Ovary (tissue), 9 donors: Measurements from ENCODE around the gene WWOX. TPM values are rescaled to one million over a fixed set of nuclear protein-coding genes. Genes with fewer than 3 reads are reported as not detected.

Experiments used
- DNase-seq, 5 donors: peaks; one replicate each; pipeline ENCODE4 v3.0.0-alpha.2; 2019 to 2020
- H3K27ac ChIP-seq, 2 donors: fragments of 200-600 bp; one replicate each; pipeline versions ENCODE4 v1.5.1 to v1.8.0; 2019 to 2022
- H3K27me3 ChIP-seq: fragments of 200-600 bp; one replicate; pipeline ENCODE4 v1.8.0; 2022
- H3K36me3 ChIP-seq: fragments of 200-600 bp; sonication (generic); one replicate; pipeline ENCODE4 v1.5.1; 2019
- H3K4me1 ChIP-seq: one replicate; pipeline ENCODE4 v1.8.1; 2013; ENCODE audit warnings: mild to moderate bottlenecking, moderate library complexity; ENCODE audit not compliant: insufficient read depth
- H3K4me3 ChIP-seq: fragments of 200-600 bp; sonication (generic); one replicate; pipeline ENCODE4 v1.5.1; 2017
- H3K9me3 ChIP-seq, 2 donors: fragments of 200-600 bp in 1 of 2; sonication (generic) in 1 of 2; one replicate each; pipeline versions ENCODE4 v1.5.1 to v1.8.1; 2013 to 2019; ENCODE audit warnings: mild to moderate bottlenecking in 1 of 2, moderate library complexity in 1 of 2
- CTCF ChIP-seq, 3 donors: fragments of 450-650 bp in 2 of 3; fragments of 200-600 bp in 1 of 3; IDR thresholded peaks; one replicate each; pipeline versions ENCODE4 v1.5.1 to v1.8.0; 2016 to 2022; ENCODE audit warnings: antibody characterized with exemption in 3 of 3, mild to moderate bottlenecking in 1 of 3
- EP300 ChIP-seq: sonication (generic); formaldehyde crosslinking; IDR thresholded peaks from one replicate; pipeline ENCODE4 v1.6.1; 2017; ENCODE audit warnings: antibody characterized with exemption
- POLR2A ChIP-seq: fragments of 450-650 bp; IDR thresholded peaks from one replicate; pipeline ENCODE4 v1.6.1; 2017; ENCODE audit warnings: antibody characterized with exemption, mild to moderate bottlenecking, moderate library complexity
- WGBS, 3 donors: extraction: QIAGEN DNeasy Blood & Tissue Kit in 1 of 3; methylation state at CpG; one replicate each; pipeline versions ENCODE4 v1.1.5 to v1.1.7; 2013 to 2017; 5-methylcytosine and 5-hydroxymethylcytosine counted together
- intact Hi-C, 4 donors: fragments of 100-400 bp; cut with DNase I; formaldehyde crosslinking; loops; one replicate each; pipeline versions ENCODE4 v1.11.0 to v1.15.1; 2022 to 2023
- polyA plus RNA-seq, 2 donors: library from polyadenylated mRNA; stranded (reverse); fragments of 200-250 nt in 1 of 2; fragments of 350-450 nt in 1 of 2; fragmentation: Illumina TruSeq in 1 of 2; extraction: RNeasy Lipid Tissue Mini Kit (QIAGEN cat#74804) in 1 of 2; gene quantifications; one replicate each; pipeline ENCODE4 v1.2.3, GENCODE V29; 2013 to 2014
- total RNA-seq, 7 donors: library from RNA; depleted of rRNA in 2 of 7; stranded (reverse); fragments of >200 nt in 2 of 7; fragmentation: NEBNext Ultra II Directional in 3 of 7; extraction: Animal tissue kit (Norgen Biotek cat#: 25700) in 3 of 7; gene quantifications; one replicate each; pipeline versions ENCODE4 v1.1.0 to v1.2.4, GENCODE V29; 2016 to 2023
- donor health status: DM: no; HTN: no; CAD: no; lungs with moderate emphysema.
- donor health status: DM: no; HTN: no; CAD: no.
- donor health status: Bipolar disorder and iron deficiency.
- donor health status: DM: yes; HTN: yes; CAD: no.
- donor health status: DM: no; HTN: no; CAD: no.
- donor health status: DM: yes; HTN: yes; CAD: no.

Gene WWOX
- total and polyA plus RNA-seq, 9 donors: 11.0 to 40.5 (median 25.2) TPM

GRCh38 chr16:78869492-78869891, 770.0 kb downstream of the WWOX start:
- no peak overlapping the region for H3K27ac ChIP-seq
- intact Hi-C loops: no loop called here

GRCh38 chr16:78871241-78871640, 771.8 kb downstream of the WWOX start:
- Histone ChIP-seq H3K36me3 (no peaks in the 10 kb centered on the region), H3K27me3 (no peaks in the 10 kb centered on the region), H3K9me3 (no peaks in the 10 kb centered on the region), H3K27ac (no peak overlapping the region), H3K4me1 (peaks cover 10% of the 10 kb centered on the region), H3K4me3 (no peak overlapping the region)
- 93 to 98% (median 95%) methylated on average over 4 of the region's 4 CpGs for WGBS, 3 donors
- no peak for TF ChIP-seq CTCF (IDR thresholded peaks at IDR 0.05)
- no peak for TF ChIP-seq POLR2A
- no peak for TF ChIP-seq EP300
- DNase-seq: no peak
- intact Hi-C loops: no loop called here

More at GRCh38 chr16:78869492-78869891, 770.0 kb downstream of the WWOX start:
- Histone ChIP-seq H3K27me3 (no peaks in the 10 kb centered on the region), H3K4me1 (peaks cover 12% of the 10 kb centered on the region), H3K36me3 (no peaks in the 10 kb centered on the region), H3K9me3 (no peaks in the 10 kb centered on the region), H3K4me3 (no peak overlapping the region)
- DNase-seq: no peak
- TF ChIP-seq POLR2A (no peak), EP300 (no peak), CTCF (IDR thresholded peaks at IDR 0.05) (no peak)
- WGBS, 3 donors: 62 to 77% (median 77%) methylated on average over 7 of the region's 7 CpGs

- H3K27me3 ChIP-seq: no peaks in the 10 kb centered on the region
- H3K4me1 ChIP-seq: no peaks in the 10 kb centered on the region
- H3K4me3 ChIP-seq: no peak overlapping the region
- no peaks in the 10 kb centered on the region for H3K36me3 ChIP-seq
- TF ChIP-seq EP300 (no peak), POLR2A (no peak), CTCF (IDR thresholded peaks at IDR 0.05) (no peak)
- intact Hi-C loops: no loop called here
- 39 to 64% (median 45%) methylated on average over 2 of the region's 2 CpGs for WGBS, 3 donors
- H3K9me3 ChIP-seq: no peaks in the 10 kb centered on the region
- no peak for DNase-seq
- no peak overlapping the region for H3K27ac ChIP-seq
These were observed 777.2 kb downstream of the WWOX start for GRCh38 chr16:78876671-78877070.

GRCh38 chr16:78877114-78877655, 777.7 kb downstream of the WWOX start:
- H3K4me3 ChIP-seq: no peak overlapping the region
- H3K27me3 ChIP-seq: no peaks in the 10 kb centered on the region
- no peaks in the 10 kb centered on the region for H3K36me3 ChIP-seq
- no peaks in the 10 kb centered on the region for H3K4me1 ChIP-seq
- no peak overlapping the region for H3K27ac ChIP-seq
- WGBS, 3 donors: 74 to 75% (median 75%) methylated on average over 6 of the region's 6 CpGs
- no peak for DNase-seq
- intact Hi-C loops: no loop called here
- TF ChIP-seq CTCF (IDR thresholded peaks at IDR 0.05) (no peak), EP300 (no peak), POLR2A (no peak)
- no peaks in the 10 kb centered on the region for H3K9me3 ChIP-seq

- intact Hi-C loops: no loop called here
- Histone ChIP-seq H3K27me3 (no peaks in the 10 kb centered on the region), H3K36me3 (no peaks in the 10 kb centered on the region), H3K4me3 (no peak overlapping the region), H3K4me1 (no peaks in the 10 kb centered on the region), H3K9me3 (no peaks in the 10 kb centered on the region), H3K27ac (no peak overlapping the region)
- DNase-seq: no peak
- TF ChIP-seq EP300 (no peak), POLR2A (no peak), CTCF (IDR thresholded peaks at IDR 0.05) (no peak)
These were observed 779.1 kb downstream of the WWOX start for GRCh38 chr16:78878570-78878969.
